Measurements from ENCODE around the gene ABCA12. TPM values are rescaled to one million over a fixed set of nuclear protein-coding genes. Genes with fewer than 3 reads are reported as not detected.

ABCA12 gene
- total RNA-seq, 1 donor from 2014 or later = 7.7 TPM

DNA sequence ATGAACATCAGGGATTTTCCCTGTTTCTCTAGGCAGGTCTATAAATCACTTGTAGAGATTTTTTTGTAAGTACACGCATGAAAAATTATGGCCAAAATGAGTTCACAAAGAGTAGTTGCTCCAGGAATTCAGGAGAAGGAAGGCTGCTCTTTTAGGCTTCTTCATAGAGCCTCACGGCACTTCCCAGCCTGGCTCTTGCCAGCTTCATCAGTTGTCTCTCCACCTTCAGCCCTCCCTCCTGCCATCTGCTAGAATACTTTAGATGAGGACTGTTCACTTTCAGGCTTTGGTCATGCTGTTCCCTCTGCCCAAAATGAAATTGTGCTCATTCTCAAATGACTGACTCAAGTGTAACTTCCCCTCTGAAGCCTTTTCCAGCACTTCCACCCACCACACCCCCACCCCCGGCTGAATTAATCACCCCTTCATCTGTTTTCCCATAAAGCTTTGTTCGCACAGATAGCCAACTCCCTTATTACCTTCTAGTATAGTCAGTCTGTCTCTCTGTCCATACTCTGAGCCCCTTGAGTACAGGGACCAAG, 1.8 kb upstream of the ABCA12 start:
- no peaks in the 10 kb centered on the region for H3K36me3 ChIP-seq (ENCODE audit: control insufficient read depth, insufficient read depth, low read length)
- H3K4me3 ChIP-seq (ENCODE audit: low read depth, low read length) = no peak overlapping the region
- TF ChIP-seq, protein P1, sequence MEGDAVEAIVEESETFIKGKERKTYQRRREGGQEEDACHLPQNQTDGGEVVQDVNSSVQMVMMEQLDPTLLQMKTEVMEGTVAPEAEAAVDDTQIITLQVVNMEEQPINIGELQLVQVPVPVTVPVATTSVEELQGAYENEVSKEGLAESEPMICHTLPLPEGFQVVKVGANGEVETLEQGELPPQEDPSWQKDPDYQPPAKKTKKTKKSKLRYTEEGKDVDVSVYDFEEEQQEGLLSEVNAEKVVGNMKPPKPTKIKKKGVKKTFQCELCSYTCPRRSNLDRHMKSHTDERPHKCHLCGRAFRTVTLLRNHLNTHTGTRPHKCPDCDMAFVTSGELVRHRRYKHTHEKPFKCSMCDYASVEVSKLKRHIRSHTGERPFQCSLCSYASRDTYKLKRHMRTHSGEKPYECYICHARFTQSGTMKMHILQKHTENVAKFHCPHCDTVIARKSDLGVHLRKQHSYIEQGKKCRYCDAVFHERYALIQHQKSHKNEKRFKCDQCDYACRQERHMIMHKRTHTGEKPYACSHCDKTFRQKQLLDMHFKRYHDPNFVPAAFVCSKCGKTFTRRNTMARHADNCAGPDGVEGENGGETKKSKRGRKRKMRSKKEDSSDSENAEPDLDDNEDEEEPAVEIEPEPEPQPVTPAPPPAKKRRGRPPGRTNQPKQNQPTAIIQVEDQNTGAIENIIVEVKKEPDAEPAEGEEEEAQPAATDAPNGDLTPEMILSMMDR (IDR thresholded peaks at IDR 0.05; ENCODE audit: insufficient read depth, low read length, poor library complexity, severe bottlenecking) = no peak
- no peak for DNase-seq (ENCODE audit: low read depth)
- no peaks in the 10 kb centered on the region for H3K27me3 ChIP-seq (ENCODE audit: control insufficient read depth, insufficient read depth, low read length)

DNA sequence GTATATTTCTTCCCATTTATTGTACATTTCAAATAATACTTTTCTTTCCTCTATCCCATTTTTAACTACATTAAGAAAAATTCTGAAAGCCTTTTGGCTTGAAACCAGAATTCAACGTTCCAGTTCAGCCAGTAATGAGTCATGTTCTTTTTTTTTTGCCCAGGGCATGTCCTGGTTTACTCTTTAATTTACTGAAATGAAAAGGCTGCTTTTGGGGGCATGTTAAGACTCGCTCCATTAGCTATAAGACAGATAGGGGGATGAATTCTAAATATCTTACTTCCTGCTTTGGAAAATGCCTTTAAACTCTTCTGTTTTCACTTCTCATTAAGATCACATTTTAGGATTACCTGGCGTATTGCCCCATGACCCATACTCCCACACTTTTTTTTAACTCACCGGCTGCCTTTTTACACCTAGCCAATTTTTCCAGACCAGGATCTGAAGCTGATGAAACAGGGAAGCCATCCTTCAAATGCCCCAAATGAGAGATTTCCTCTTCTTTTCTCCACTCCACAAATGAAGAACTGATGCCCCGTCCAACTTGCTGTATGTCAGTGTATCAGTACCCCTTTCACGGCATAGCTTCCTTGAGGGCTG, 585 bp downstream of the ABCA12 start:
- no peak for DNase-seq (ENCODE audit: low read depth)
- H3K36me3 ChIP-seq (ENCODE audit: control insufficient read depth, insufficient read depth, low read length) = no peaks in the 10 kb centered on the region
- TF ChIP-seq, protein P1 (IDR thresholded peaks at IDR 0.05; ENCODE audit: insufficient read depth, low read length, poor library complexity, severe bottlenecking) = no peak
- no peaks in the 10 kb centered on the region for H3K27me3 ChIP-seq (ENCODE audit: control insufficient read depth, insufficient read depth, low read length)
- no peak overlapping the region for H3K4me3 ChIP-seq (ENCODE audit: low read depth, low read length)

DNA sequence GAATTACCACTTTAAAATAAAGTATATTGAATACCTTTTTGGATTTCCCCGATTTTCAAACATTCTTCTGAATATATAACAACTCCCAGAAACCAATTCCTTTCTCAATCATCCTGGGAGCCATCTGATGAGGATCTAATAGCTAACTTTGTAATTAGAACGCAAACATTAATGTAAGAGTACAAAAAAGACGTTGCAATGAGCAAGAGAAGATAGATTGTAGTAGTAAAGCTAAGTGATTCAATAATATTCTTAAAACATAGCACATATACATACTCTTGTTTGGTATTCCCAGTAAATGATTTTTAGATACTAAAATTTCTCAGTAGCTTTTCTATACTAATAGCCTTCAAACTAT, 1.1 kb downstream of the ABCA12 start:
- no peaks in the 10 kb centered on the region for H3K36me3 ChIP-seq (ENCODE audit: control insufficient read depth, insufficient read depth, low read length)
- no peaks in the 10 kb centered on the region for H3K27me3 ChIP-seq (ENCODE audit: control insufficient read depth, insufficient read depth, low read length)
- TF ChIP-seq, protein P1 (IDR thresholded peaks at IDR 0.05; ENCODE audit: insufficient read depth, low read length, poor library complexity, severe bottlenecking) = no peak
- DNase-seq (ENCODE audit: low read depth) = no peak
- H3K4me3 ChIP-seq (ENCODE audit: low read depth, low read length) = no peak overlapping the region

DNA sequence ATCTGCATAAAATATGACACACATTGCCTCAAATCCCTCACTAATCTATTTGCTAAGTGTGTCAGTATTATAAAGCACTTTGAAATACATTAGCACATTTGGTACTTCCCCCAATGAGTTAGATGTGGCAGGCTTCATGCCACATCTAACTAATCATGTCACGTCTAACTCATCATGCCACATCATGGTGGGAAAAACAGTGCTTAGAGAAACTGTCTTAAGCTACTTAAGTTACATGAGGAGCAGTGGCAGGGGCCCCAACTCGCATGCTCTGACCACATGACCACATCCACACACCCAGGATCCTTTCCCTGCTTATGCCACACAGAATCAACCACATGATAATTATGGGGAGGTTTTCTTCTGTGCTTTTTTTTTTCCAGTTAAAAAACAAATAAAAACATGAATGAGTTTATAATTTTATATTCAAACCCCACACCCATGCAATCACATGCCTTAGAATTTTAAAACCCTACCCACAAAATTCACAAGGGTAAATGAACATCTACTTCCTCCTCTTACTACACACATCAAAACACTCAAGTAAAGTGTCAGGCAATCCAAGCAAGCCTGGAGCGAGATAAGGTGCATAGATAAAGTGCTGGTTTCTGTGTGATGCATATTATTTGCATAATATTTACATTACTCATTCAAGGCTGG, 1.6 kb downstream of the ABCA12 start:
- TF ChIP-seq, protein P1 (IDR thresholded peaks at IDR 0.05; ENCODE audit: insufficient read depth, low read length, poor library complexity, severe bottlenecking) = no peak
- no peak overlapping the region for H3K4me3 ChIP-seq (ENCODE audit: low read depth, low read length)
- no peaks in the 10 kb centered on the region for H3K36me3 ChIP-seq (ENCODE audit: control insufficient read depth, insufficient read depth, low read length)
- DNase-seq (ENCODE audit: low read depth) = no peak
- H3K27me3 ChIP-seq (ENCODE audit: control insufficient read depth, insufficient read depth, low read length) = no peaks in the 10 kb centered on the region

DNA sequence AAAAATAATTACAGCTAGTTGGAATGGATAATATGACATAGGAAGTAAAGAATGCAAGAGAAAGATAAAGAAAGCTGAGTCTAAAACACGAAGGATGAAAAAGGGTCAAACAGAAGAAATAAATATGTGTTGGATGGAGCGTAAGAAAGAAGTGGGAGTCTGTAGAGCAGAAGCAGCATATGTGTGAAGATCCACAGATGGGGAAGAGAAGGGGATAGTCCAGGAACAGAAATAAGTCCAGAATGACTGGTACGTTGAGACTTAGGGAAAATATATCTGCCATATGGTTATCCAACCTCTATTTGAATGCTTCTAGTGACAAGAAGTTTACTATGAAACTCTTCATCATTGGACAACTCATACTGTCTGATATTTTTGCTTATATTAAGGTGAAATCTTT, 18.0 kb downstream of the ABCA12 start:
- H3K36me3 ChIP-seq (ENCODE audit: control insufficient read depth, insufficient read depth, low read length) = no peaks in the 10 kb centered on the region
- H3K4me3 ChIP-seq (ENCODE audit: low read depth, low read length) = no peak overlapping the region
- TF ChIP-seq, protein P1 (IDR thresholded peaks at IDR 0.05; ENCODE audit: insufficient read depth, low read length, poor library complexity, severe bottlenecking) = no peak
- no peaks in the 10 kb centered on the region for H3K27me3 ChIP-seq (ENCODE audit: control insufficient read depth, insufficient read depth, low read length)
- no peak for DNase-seq (ENCODE audit: low read depth)

Data from kidney epithelial cell (primary cell).